HEK293T (cell line): ENCODE measurements around the gene WNK2.

Experiments
- BHLHE40 ChIP-seq: fragments of 450-650 bp; IDR thresholded peaks from 2 replicates; pipeline ENCODE4 v1.6.1; 2016; ENCODE audit warnings: mild to moderate bottlenecking, moderate library complexity, borderline replicate concordance
- CTBP1 ChIP-seq: fragments of 450-650 bp; IDR thresholded peaks from 2 replicates; pipeline ENCODE4 v1.6.1; 2016; ENCODE audit warnings: borderline replicate concordance
- ELF4 ChIP-seq: fragments of 450-650 bp; IDR thresholded peaks from 2 replicates; pipeline ENCODE4 v1.6.1; 2017; ENCODE audit warnings: antibody characterized with exemption
- FOXA1 ChIP-seq: fragments of 450-650 bp; IDR thresholded peaks from 2 replicates; pipeline ENCODE4 v1.6.1; 2016; ENCODE audit warnings: mild to moderate bottlenecking
- FOXK2 ChIP-seq: fragments of 450-650 bp; IDR thresholded peaks from 2 replicates; pipeline ENCODE4 v1.6.1; 2016; ENCODE audit warnings: mild to moderate bottlenecking
- FOXM1 ChIP-seq: fragments of 450-650 bp; IDR thresholded peaks from 2 replicates; pipeline ENCODE4 v1.6.1; 2017; ENCODE audit warnings: mild to moderate bottlenecking, borderline replicate concordance
- HDGF ChIP-seq: fragments of 450-650 bp; IDR thresholded peaks from 2 replicates; pipeline ENCODE4 v1.6.1; 2017; ENCODE audit warnings: antibody characterized with exemption, borderline replicate concordance
- L3MBTL2 ChIP-seq: fragments of 450-650 bp; conservative IDR thresholded peaks from 2 replicates; pipeline ENCODE4 v1.6.1; 2016; ENCODE audit warnings: mild to moderate bottlenecking
- NFRKB ChIP-seq: fragments of 450-650 bp; IDR thresholded peaks from 2 replicates; pipeline ENCODE4 v1.6.1; 2016; ENCODE audit warnings: mild to moderate bottlenecking, moderate library complexity
- SP1 ChIP-seq: fragments of 450-650 bp; IDR thresholded peaks from 2 replicates; pipeline ENCODE4 v1.6.1; 2017
- SUZ12 ChIP-seq: fragments of 450-650 bp; IDR thresholded peaks from 2 replicates; pipeline ENCODE4 v1.6.1; 2016; ENCODE audit warnings: mild to moderate bottlenecking
- TARDBP ChIP-seq: fragments of 450-650 bp; IDR thresholded peaks from 2 replicates; pipeline ENCODE4 v1.6.1; 2016
- ZNF384 ChIP-seq: fragments of 450-650 bp; IDR thresholded peaks from 2 replicates; pipeline ENCODE4 v1.6.1; 2016
- TF ChIP-seq, protein P1 (sequence below): fragments of 450-650 bp; IDR thresholded peaks from 2 replicates; pipeline ENCODE4 v1.6.1; 2016

GRCh38 chr9:93229636-93230035, 45.7 kb downstream of the WNK2 start:
- TF ChIP-seq NFRKB (no peak), ELF4 (no peak), ZNF384 (no peak), CTBP1 (no peak), FOXK2 (no peak), SUZ12 (no peak), SP1 (no peak), FOXM1 (no peak), BHLHE40 (no peak), HDGF (no peak), TARDBP (no peak), FOXA1 (no peak), L3MBTL2 (no peak)
- TF ChIP-seq, protein P1, sequence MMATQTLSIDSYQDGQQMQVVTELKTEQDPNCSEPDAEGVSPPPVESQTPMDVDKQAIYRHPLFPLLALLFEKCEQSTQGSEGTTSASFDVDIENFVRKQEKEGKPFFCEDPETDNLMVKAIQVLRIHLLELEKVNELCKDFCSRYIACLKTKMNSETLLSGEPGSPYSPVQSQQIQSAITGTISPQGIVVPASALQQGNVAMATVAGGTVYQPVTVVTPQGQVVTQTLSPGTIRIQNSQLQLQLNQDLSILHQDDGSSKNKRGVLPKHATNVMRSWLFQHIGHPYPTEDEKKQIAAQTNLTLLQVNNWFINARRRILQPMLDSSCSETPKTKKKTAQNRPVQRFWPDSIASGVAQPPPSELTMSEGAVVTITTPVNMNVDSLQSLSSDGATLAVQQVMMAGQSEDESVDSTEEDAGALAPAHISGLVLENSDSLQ, result no peak
